GM18873 (cell line): Measurements from ENCODE around the gene TMEM132A.
A peak's percentile ranks its signal among the peaks of the same experiment; 100 is the strongest.
"Not testable (repeated sequence)": the region's sequence is repeated elsewhere in the genome, so short reads cannot be mapped to it uniquely, and the experiment has no call there.

Experiments used
- ATAC-seq: cut with Tn5 transposase; IDR thresholded peaks from one replicate; pipeline ENCODE4 v1.9.1; 2021; ENCODE audit warnings: mild to moderate bottlenecking, moderate library complexity, moderate number of reproducible peaks; ENCODE audit not compliant: unreplicated experiment, low FRiP score

Gene TMEM132A

GRCh38 chr11:60905551-60906113, 18.6 kb upstream of the TMEM132A start:
- ATAC-seq, result no peak

GRCh38 chr11:60906132-60906972, 17.9 kb upstream of the TMEM132A start, which contains the start of gene PRPF19:
PRPF19 (minus strand) TSS chr11:60906585; CDS start chr11:60906382, 203 bp downstream.
- peak; percentile 81 for ATAC-seq

- no peak for ATAC-seq
Observed at GRCh38 chr11:60908803-60909202, 15.5 kb upstream of the TMEM132A start.

- not testable (repeated sequence) for ATAC-seq
Observed at GRCh38 chr11:60909680-60910280, 14.5 kb upstream of the TMEM132A start.

GRCh38 chr11:60910281-60910687, 14.0 kb upstream of the TMEM132A start:
- peak; percentile 26 for ATAC-seq

- no peak for ATAC-seq
Observed at GRCh38 chr11:60910711-60911380, 13.4 kb upstream of the TMEM132A start.

GRCh38 chr11:60912223-60912850, 11.9 kb upstream of the TMEM132A start:
- no peak for ATAC-seq

- no peak for ATAC-seq
Observed at GRCh38 chr11:60912851-60913528, 11.3 kb upstream of the TMEM132A start.

GRCh38 chr11:60913793-60914632, 10.2 kb upstream of the TMEM132A start, which contains the start of gene TMEM109:
TMEM109 (plus strand) TSS chr11:60914158; CDS start chr11:60919694, 5,536 bp downstream.
- ATAC-seq, result peak; percentile 39

- no peak for ATAC-seq
Observed at GRCh38 chr11:60914633-60915247, 9.5 kb upstream of the TMEM132A start.

GRCh38 chr11:60915248-60915914, 8.9 kb upstream of the TMEM132A start:
- peak; percentile 61 for ATAC-seq

GRCh38 chr11:60916669-60917206, 7.5 kb upstream of the TMEM132A start:
- no peak for ATAC-seq

- no peak for ATAC-seq
Observed at GRCh38 chr11:60917267-60917666, 7.0 kb upstream of the TMEM132A start.

- ATAC-seq, result no peak
Observed at GRCh38 chr11:60918251-60918938, 5.9 kb upstream of the TMEM132A start.

- no peak for ATAC-seq
Observed at GRCh38 chr11:60918939-60919265, 5.4 kb upstream of the TMEM132A start.

- no peak for ATAC-seq
Observed at GRCh38 chr11:60919320-60919719, 4.9 kb upstream of the TMEM132A start.

- no peak for ATAC-seq
Observed at GRCh38 chr11:60919956-60920355, 4.3 kb upstream of the TMEM132A start.
